ENCODE results near the gene FYB1.
"Not testable (repeated sequence)": the region's sequence is repeated elsewhere in the genome, so short reads cannot be mapped to it uniquely, and the experiment has no call there.

Gene FYB1

DNA sequence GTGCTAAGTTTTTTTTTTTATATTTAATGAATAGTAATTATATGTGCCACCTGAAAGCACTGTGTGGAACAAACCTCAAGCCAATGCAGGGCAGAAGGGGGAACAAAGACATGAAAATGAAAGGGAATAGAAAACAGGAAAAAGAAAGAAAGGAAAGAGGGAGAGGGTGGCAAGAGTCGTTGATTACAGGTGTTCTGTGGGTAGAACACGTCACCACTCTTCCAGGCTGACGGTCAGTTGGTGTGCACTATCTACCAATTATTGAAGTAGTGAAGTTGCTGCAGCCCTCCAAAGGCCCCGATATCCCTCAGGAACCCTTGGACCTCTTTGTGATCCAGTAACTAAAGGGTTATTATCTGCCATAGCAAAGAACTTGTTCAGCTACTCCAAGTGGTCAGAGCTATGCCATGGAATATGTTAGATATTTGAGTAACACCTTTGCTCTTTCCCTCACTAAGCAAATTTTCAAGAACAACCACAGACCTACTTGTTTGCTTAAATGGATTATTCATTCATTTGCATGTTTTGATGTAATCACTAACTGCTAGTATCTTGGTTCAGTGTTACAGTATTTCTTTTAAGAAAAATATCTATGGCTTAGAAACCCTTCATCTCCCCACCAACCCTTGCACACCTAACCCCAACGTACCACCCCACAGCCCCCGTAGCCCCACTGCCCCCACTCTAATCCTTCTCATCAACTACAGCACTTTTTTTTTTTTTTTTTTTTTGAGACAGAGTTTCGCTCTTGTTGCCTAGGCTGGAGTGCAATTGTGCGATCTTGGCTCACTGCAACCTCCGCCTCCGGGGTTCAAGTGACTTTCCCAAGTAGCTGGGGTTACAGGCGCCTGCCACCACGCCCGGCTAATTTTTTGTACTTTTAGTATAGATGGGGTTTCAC is 31.3 kb downstream of the FYB1 start:
- no peak for DNase-seq (ENCODE audit: low read depth)

DNA sequence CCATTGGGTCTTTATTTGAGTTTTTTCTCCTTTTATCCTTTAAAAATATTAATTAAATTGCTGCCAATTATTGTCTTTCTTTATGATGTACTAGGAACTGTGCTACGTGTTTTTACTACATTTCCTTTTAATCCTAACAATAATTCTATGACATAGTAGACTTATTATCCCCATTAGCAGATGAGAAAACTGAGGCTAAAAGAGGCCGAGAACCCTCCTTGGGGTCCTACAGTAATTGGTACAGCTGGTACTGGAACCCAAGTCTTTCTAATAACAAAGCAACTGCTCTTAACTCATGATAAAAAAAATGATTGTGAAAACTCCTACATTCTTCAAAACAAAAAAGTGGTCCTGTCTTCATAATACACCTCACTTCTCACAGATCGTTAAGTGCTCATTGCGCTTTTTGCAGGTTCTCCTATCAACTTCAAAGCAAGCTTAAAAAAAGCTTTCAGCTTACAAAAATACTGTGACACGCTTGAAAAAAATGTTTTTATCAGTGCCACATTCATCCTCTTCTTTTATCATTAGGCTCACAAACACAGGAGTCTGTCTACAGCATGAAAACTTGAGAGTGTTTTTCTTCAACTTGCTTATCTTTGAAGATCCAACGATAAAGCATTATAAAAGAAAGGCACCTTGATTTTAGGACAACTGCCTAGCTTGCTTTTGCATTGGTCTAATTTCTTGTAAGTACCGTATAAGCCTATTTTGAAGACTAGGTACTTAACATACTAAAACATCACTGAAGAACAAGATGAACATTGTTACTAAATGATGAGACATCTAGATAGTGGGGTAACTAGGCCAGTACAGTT is 32.4 kb downstream of the FYB1 start:
- no peak for DNase-seq (ENCODE audit: low read depth)

DNA sequence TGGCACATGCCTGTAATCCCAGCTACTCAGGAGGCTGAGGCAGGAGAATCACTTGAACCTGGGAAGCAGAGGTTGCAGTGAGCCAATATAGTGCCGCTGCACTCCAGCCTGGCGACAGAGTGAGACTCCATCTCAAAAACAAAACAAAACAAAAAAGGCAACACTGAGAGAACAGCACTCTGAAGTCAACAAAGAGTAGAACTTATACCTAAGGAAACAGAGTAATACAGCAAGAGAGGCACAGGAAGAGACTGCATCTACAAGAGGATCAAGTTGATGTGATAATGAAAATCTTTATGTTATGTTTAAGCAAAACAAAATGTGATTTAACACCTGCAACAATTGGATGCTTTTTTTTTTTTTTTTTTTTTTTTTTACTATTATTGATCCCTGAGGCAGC is 33.1 kb downstream of the FYB1 start:
- DNase-seq (ENCODE audit: low read depth) = no peak

- no peak for DNase-seq (ENCODE audit: low read depth)
These were observed 33.6 kb downstream of the FYB1 start for GRCh38 chr5:39185761-39186160.

GRCh38 chr5:39179561-39179960 is 39.8 kb downstream of the FYB1 start:
- DNase-seq (ENCODE audit: low read depth) = not testable (repeated sequence)

DNA sequence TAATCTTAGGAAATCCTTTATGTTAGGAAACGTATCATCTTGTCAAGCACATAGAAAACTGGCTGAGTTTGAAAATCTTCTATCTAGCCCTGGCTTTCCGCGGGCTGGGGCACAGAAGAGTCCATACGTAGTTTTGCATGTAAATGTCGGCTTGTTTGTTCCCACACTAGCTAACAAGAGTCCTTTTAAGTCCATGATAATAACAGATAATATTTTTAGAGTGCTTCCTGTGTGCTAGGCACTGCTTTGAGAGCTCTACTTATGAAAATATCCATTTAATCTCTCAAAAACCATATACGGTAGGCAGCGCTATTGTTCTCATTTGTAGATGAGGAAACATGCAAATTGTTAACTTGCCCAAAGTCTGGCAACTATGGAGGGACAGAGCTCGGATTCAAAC is 40.5 kb downstream of the FYB1 start:
- DNase-seq (ENCODE audit: low read depth) = no peak

- DNase-seq (ENCODE audit: low read depth) = peak; percentile 54
These were observed 41.2 kb downstream of the FYB1 start for GRCh38 chr5:39178171-39178570.

DNA sequence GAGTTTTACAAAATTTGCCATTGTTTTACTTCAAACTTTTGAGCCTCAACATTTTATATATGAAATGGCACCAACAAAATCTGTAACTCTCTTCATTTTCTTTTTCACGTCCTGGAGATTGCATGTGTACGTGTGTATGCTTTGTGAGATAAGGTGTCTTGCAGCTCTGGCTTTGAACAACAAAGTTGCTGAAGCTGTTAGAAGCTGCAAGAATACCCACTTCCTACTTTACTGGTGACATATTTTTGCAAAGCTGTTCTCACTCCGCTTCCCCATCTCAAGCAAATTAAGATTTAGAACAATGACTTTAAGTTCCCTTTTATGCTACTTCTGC is 41.8 kb downstream of the FYB1 start:
- DNase-seq (ENCODE audit: low read depth) = no peak

DNA sequence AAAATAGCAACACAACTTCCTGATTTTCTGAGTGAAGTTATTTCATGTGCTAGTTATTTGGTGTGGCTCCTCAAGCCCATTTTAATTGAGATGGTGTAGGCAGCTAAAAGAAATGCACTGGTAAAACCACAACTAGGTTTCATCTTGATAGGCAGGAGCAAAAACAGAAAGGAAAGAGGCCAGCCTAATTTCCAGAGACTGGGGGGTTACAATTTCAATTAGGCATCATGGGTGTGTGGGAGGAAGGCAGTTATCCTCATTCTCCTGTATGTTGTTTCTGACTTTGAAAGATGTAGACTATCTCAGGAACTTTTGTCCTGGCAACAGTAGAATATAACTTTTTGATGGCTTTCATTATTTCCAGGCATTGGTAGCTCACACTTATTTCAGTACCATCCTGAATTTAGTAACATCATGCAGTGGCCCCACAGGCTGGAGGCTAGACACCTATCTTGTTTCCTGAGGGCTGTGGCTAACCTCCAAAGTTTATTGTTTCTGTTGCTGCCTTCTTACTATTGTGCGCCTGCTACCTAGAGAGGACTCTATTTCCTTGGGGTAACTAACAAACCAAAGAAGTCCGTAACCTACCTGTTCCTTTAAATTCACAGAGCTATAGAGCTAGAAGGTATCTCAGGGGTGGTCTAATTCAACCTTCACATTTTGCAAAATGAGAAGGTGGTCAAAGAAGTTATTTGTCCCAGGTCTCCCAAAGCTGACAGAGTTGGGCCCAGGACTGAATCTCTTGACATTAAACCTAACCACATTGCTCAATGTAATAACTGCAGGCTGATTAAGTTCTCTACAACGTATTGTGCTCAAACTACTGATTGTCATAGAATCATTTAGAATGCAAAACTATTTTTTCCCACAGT is 42.4 kb downstream of the FYB1 start:
- DNase-seq (ENCODE audit: low read depth) = no peak

DNA sequence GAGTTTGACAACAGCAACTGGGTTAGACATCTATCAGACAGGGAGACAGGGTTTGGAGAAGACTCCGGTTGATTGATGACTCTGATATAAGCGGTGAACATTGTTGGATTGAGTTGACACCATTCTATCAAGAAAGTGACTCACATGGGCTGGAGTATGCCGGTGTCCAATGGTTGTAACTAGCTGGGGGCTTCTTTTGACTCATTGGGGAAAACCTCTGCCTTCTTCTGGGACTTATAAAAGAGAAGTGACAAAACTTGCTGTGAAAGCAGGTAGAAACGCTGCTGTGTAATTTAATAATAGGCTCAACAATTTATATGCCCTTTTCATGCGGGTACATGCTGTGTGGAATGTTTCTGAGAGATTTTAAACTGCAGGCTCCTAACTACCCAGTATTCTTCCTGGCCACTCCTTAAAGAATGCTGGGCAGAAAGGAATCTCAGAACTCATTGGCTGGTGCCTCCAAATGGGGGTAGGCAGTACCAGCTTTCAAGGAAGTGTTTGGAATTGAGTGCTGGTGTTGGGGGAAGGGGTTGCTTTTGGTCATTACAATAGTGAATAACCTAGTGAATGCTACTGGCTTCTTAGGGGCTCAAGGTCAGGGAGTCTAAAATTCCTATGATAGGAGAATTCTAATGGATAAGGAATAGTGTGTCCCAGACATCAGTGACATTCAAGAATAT is 43.9 kb downstream of the FYB1 start:
- no peak for DNase-seq (ENCODE audit: low read depth)

GRCh38 chr5:39173069-39173468 is 46.3 kb downstream of the FYB1 start:
- DNase-seq (ENCODE audit: low read depth) = no peak

GRCh38 chr5:39172593-39172992 is 46.8 kb downstream of the FYB1 start:
- DNase-seq (ENCODE audit: low read depth) = no peak

GRCh38 chr5:39171647-39172046 is 47.7 kb downstream of the FYB1 start:
- no peak for DNase-seq (ENCODE audit: low read depth)

- DNase-seq (ENCODE audit: low read depth) = no peak
These were observed 50.3 kb downstream of the FYB1 start for GRCh38 chr5:39169081-39169480.

- DNase-seq (ENCODE audit: low read depth) = no peak
These were observed 51.4 kb downstream of the FYB1 start for GRCh38 chr5:39167972-39168342.

DNA sequence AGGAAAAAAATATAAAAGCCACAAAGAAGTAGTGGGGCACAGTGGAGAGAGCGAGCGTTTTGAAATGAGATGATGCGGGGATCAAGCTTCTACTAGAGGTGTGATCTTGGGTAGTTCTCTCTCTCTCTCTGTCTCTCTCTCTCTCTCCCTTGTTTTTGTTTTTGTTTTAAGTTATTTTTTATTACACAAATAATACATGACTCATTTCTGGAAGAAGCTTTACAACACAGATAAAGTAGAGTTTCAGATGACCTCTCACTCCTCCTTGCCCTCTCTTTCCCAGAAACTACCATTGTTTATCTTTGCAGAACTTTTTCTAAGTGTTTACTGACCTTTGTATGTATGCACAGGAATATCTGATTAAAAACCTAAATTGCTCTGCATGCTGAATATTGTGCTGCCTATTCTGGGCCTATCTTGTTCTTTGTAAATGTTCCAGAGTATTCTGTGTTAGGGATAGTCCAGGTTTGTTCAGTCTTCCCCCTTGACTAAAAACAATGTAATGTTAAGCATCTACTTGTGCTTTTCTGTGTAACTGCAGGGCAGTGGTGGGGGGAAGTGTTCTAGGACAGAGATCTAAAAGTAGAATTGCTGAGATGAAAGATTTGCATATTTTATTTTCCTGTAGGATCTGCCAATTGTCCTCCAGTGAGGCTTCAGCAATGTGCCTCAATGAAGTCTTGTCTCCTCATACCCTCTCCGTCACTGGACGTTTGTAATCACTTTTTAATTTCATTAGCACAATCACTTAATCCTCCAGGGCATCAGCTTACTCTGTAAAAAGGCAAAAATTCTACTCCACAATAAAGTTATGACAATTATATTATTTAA is 52.0 kb downstream of the FYB1 start:
- DNase-seq (ENCODE audit: low read depth) = peak; percentile 53

GRCh38 chr5:39164529-39165402 is 54.6 kb downstream of the FYB1 start:
- DNase-seq (ENCODE audit: low read depth) = peak; percentile 49

DNA sequence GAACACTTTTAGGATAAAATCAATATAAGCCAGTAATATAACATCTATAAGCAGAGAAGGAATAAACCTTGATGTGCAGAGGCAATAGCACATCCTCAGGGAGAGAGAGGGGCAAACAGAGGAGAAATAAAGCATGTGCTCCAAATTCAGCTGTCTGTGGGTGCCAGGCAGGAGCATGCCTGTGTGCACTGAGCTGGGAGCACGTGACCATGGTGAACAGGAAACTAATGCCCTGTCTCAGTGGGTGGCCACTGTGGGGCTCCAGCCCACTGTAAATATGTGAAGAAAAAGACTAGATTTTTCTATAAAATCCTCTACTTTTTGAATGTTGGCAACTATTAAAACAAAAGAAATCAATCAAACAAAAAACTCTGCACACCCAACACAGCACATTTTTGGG is 55.3 kb downstream of the FYB1 start:
- DNase-seq (ENCODE audit: low read depth) = no peak

DNA sequence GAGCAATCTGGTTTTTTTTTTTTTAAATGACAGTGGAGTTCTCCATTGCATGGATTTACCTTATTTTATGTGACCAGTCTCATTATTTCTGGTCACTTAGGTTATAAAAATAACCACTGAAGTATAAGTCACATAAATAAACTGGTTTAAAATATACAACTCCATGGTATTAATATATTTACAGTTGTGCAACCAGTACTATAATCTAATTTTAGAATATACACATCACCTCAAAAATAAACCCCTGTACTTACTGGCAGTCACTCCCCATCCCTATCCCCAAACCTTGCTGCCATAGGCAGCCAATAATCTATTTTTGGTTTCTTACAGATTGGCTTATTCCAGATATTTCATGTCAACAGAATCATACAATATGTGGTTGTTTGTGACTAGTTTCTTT is 57.8 kb downstream of the FYB1 start:
- no peak for DNase-seq (ENCODE audit: low read depth)

Data from amniotic epithelial cell (primary cell).